PC-9 (cell line): ENCODE measurements around the gene RAB3C.

ENCODE experiments used
- CTCF ChIP-seq: fragments of 200-600 bp; sonication (generic); conservative IDR thresholded peaks from 2 replicates; pipeline ENCODE4 v1.6.1; 2017; ENCODE audit warnings: mixed run types, antibody characterized with exemption, mild to moderate bottlenecking, moderate library complexity
- EZH2 ChIP-seq: fragments of 200-600 bp; sonication (generic); IDR thresholded peaks from 2 replicates; pipeline ENCODE4 v1.8.0; 2017; ENCODE audit warnings: antibody characterized with exemption, low read depth

GRCh38 chr5:58681943-58682342, 99.1 kb downstream of the RAB3C start:
- TF ChIP-seq EZH2 (no peak), CTCF (no peak)
